GM12891 (cell line): ENCODE data around the gene C2CD3.

ENCODE experiments used
- POLR2A ChIP-seq: IDR thresholded peaks from 2 replicates; pipeline ENCODE4 v1.6.1; 2011; ENCODE audit warnings: low read depth, low read length, control low read depth
- POLR2AphosphoS5 ChIP-seq: IDR thresholded peaks from 2 replicates; pipeline ENCODE4 v1.6.1; 2011; ENCODE audit warnings: low read depth, low read length, control low read depth
- POU2F2 ChIP-seq: IDR thresholded peaks from 2 replicates; pipeline ENCODE4 v1.6.1; 2011; ENCODE audit warnings: low read depth, mild to moderate bottlenecking, control low read depth, low read length, moderate library complexity
- SPI1 ChIP-seq: IDR thresholded peaks from 2 replicates; pipeline ENCODE4 v1.6.1; 2011; ENCODE audit warnings: low read depth, low read length, control low read depth
- TAF1 ChIP-seq: IDR thresholded peaks from 2 replicates; pipeline ENCODE4 v1.6.1; 2011; ENCODE audit warnings: low read depth, low read length, control low read depth

GRCh38 chr11:74204701-74205100 is 33.9 kb upstream of the C2CD3 start:
- TF ChIP-seq POLR2AphosphoS5 (no peak), POLR2A (no peak), SPI1 (no peak), TAF1 (no peak), POU2F2 (no peak)
